IMR-90 (cell line): ENCODE measurements around the gene AKR1E2. TPM values are rescaled to one million over a fixed set of nuclear protein-coding genes. Genes with fewer than 3 reads are reported as not detected.

ENCODE experiments used
- ATAC-seq: fragments of 200-7000 bp; cut with Tn5 transposase; 2 replicates; pipeline ENCODE4 v1.9.1; 2020; ENCODE audit warnings: low read depth, mild to moderate bottlenecking, moderate library complexity
- BruUV-seq: library from RNA; stranded (reverse); fragments of 400-500 nt; replicated peaks from 2 replicates; lab custom pipeline; 2021; lab: Mats Ljungman, UMichigan
- CTCF ChIA-PET: fragments of 300-600 bp; formaldehyde crosslinking; extraction: SDS; loops from one replicate; lab custom pipeline; 2021; ENCODE audit warnings: antibody characterized with exemption; lab: Yijun Ruan, JAX
- POLR2A ChIA-PET: fragments of 300-600 bp; sonication (Branson Sonifier 250); formaldehyde crosslinking; loops from one replicate; lab custom pipeline; 2022; ENCODE audit warnings: antibody characterized with exemption; ENCODE audit not compliant: unreplicated experiment; lab: Charles Lee
- DNase-seq: peaks from one replicate; pipeline ENCODE4 v3.0.0; 2013
- H2AFZ ChIP-seq: replicated peaks from 2 replicates; pipeline ENCODE3; 2013; ENCODE audit warnings: low read length, mild to moderate bottlenecking; ENCODE audit not compliant: poor library complexity
- H2AK5ac ChIP-seq: 2 replicates; pipeline ENCODE4 v1.6.1; 2013; ENCODE audit warnings: low read depth, low read length, inconsistent platforms
- H2AK9ac ChIP-seq: replicated peaks from 2 replicates; pipeline ENCODE3; 2013; ENCODE audit warnings: mild to moderate bottlenecking, low read depth, low read length, moderate library complexity; ENCODE audit not compliant: poor library complexity
- H2BK120ac ChIP-seq: 2 replicates; pipeline ENCODE4 v1.6.1; 2013; ENCODE audit warnings: low read depth, low read length, inconsistent platforms
- H2BK15ac ChIP-seq: 3 replicates; pipeline ENCODE4 v1.6.1; 2013; ENCODE audit warnings: low read depth, low read length, inconsistent platforms
- H2BK20ac ChIP-seq: 2 replicates; pipeline ENCODE4 v1.6.1; 2013; ENCODE audit warnings: low read depth, mild to moderate bottlenecking, inconsistent platforms, low read length, moderate library complexity
- H2BK5ac ChIP-seq: 2 replicates; pipeline ENCODE4 v1.6.1; 2013; ENCODE audit warnings: mild to moderate bottlenecking, low read depth, low read length, inconsistent platforms; ENCODE audit not compliant: poor library complexity, severe bottlenecking
- H3K14ac ChIP-seq: replicated peaks from 2 replicates; pipeline ENCODE4 v1.6.1; 2013; ENCODE audit warnings: low read depth, low read length, inconsistent platforms
- H3K18ac ChIP-seq: 2 replicates; pipeline ENCODE4 v1.6.1; 2013; ENCODE audit warnings: low read depth, low read length, control low read depth
- H3K23ac ChIP-seq: 2 replicates; pipeline ENCODE4 v1.6.1; 2013; ENCODE audit warnings: low read depth, low read length, inconsistent platforms
- H3K27ac ChIP-seq: 2 replicates; pipeline ENCODE4 v1.5.1; 2013; ENCODE audit warnings: mild to moderate bottlenecking, control low read depth, low read length; ENCODE audit not compliant: insufficient read depth
- H3K27me3 ChIP-seq: 2 replicates; pipeline ENCODE4 v1.6.1; 2013; ENCODE audit warnings: low read length; ENCODE audit not compliant: control insufficient read depth, insufficient read depth
- H3K36me3 ChIP-seq: 2 replicates; pipeline ENCODE4 v1.6.1; 2013; ENCODE audit warnings: low read length, mixed read lengths; ENCODE audit not compliant: control insufficient read depth, insufficient read depth
- H3K4ac ChIP-seq: 2 replicates; pipeline ENCODE4 v1.6.1; 2013; ENCODE audit warnings: low read depth, low read length, inconsistent platforms
- H3K4me1 ChIP-seq: 2 replicates; pipeline ENCODE4 v1.6.1; 2013; ENCODE audit warnings: low read length, mixed read lengths; ENCODE audit not compliant: control insufficient read depth, insufficient read depth
- H3K4me2 ChIP-seq: 2 replicates; pipeline ENCODE4 v1.6.1; 2013; ENCODE audit warnings: low read depth, mild to moderate bottlenecking, control low read depth, low read length, moderate library complexity
- H3K4me3 ChIP-seq: 2 replicates; pipeline ENCODE4 v1.5.1; 2013; ENCODE audit warnings: low read depth, mild to moderate bottlenecking, control low read depth, low read length, moderate library complexity; ENCODE audit not compliant: insufficient read depth
- H3K56ac ChIP-seq: 2 replicates; pipeline ENCODE4 v1.6.1; 2013; ENCODE audit warnings: low read length, inconsistent platforms; ENCODE audit not compliant: insufficient read depth; ENCODE audit errors: extremely low read depth
- H3K79me1 ChIP-seq, 2 experiments: 2 replicates each; pipeline ENCODE4 v1.6.1; 2013; ENCODE audit warnings: low read length in 2 of 2, inconsistent platforms in 1 of 2, low read depth in 1 of 2
- H3K9ac ChIP-seq: 2 replicates; pipeline ENCODE4 v1.6.1; 2013; ENCODE audit warnings: low read depth, low read length, control low read depth
- H3K9me1 ChIP-seq: 2 replicates; pipeline ENCODE4 v1.6.1; 2013; ENCODE audit warnings: low read length, inconsistent platforms; ENCODE audit not compliant: insufficient read depth
- H3K9me3 ChIP-seq: 2 replicates; pipeline ENCODE4 v1.6.1; 2013; ENCODE audit warnings: low read length; ENCODE audit not compliant: control insufficient read depth, insufficient read depth
- H4K20me1 ChIP-seq: 2 replicates; pipeline ENCODE4 v1.6.1; 2013; ENCODE audit warnings: low read length, inconsistent platforms; ENCODE audit not compliant: insufficient read depth
- H4K5ac ChIP-seq: 2 replicates; pipeline ENCODE4 v1.6.1; 2013; ENCODE audit warnings: mild to moderate bottlenecking, low read depth, low read length, control low read depth
- H4K8ac ChIP-seq, 2 experiments: 2 replicates each; pipeline ENCODE4 v1.6.1; 2013; ENCODE audit warnings: low read depth in 2 of 2, low read length in 2 of 2, control low read depth in 1 of 2, inconsistent platforms in 1 of 2
- H4K91ac ChIP-seq: 2 replicates; pipeline ENCODE4 v1.6.1; 2013; ENCODE audit warnings: low read depth, low read length, inconsistent platforms; ENCODE audit not compliant: insufficient read depth
- BHLHE40 ChIP-seq: fragments of 150-350 bp; IDR thresholded peaks from 2 replicates; pipeline ENCODE4 v1.6.1; 2016; ENCODE audit warnings: mild to moderate bottlenecking, low read depth, low read length
- CEBPB ChIP-seq: IDR thresholded peaks from 2 replicates; pipeline ENCODE4 v1.6.1; 2012; ENCODE audit warnings: low read depth, low read length, improper control_type of control experiment
- CHD1 ChIP-seq: IDR thresholded peaks from 2 replicates; pipeline ENCODE4 v1.6.1; 2012; ENCODE audit warnings: low read depth, low read length, improper control_type of control experiment
- FOS ChIP-seq: fragments of 150-350 bp; IDR thresholded peaks from 2 replicates; pipeline ENCODE4 v1.6.1; 2016; ENCODE audit warnings: low read depth, low read length
- MAFK ChIP-seq: IDR thresholded peaks from 2 replicates; pipeline ENCODE4 v1.6.1; 2012; ENCODE audit warnings: low read depth, low read length, improper control_type of control experiment
- MAZ ChIP-seq: IDR thresholded peaks from 2 replicates; pipeline ENCODE4 v1.6.1; 2012; ENCODE audit warnings: low read depth, mild to moderate bottlenecking, low read length, improper control_type of control experiment, moderate library complexity, borderline replicate concordance
- MXI1 ChIP-seq: IDR thresholded peaks from 2 replicates; pipeline ENCODE4 v1.6.1; 2012; ENCODE audit warnings: low read depth, mild to moderate bottlenecking, low read length, moderate library complexity, borderline replicate concordance
- NFE2L2 ChIP-seq: fragments of 150-350 bp; IDR thresholded peaks from 2 replicates; pipeline ENCODE4 v1.6.1; 2016; ENCODE audit warnings: low read depth, mild to moderate bottlenecking, low read length
- POLR2A ChIP-seq: IDR thresholded peaks from 2 replicates; pipeline ENCODE4 v1.6.1; 2012; ENCODE audit warnings: mild to moderate bottlenecking, low read depth, low read length
- RAD21 ChIP-seq: IDR thresholded peaks from 2 replicates; pipeline ENCODE4 v1.6.1; 2012; ENCODE audit warnings: low read length, improper control_type of control experiment
- RCOR1 ChIP-seq: IDR thresholded peaks from 2 replicates; pipeline ENCODE4 v1.6.1; 2012; ENCODE audit warnings: mild to moderate bottlenecking, low read length, improper control_type of control experiment; ENCODE audit not compliant: insufficient replicate concordance
- RFX5 ChIP-seq: IDR thresholded peaks from 2 replicates; pipeline ENCODE4 v1.8.0; 2012; ENCODE audit warnings: low read depth, mild to moderate bottlenecking, low read length, moderate library complexity
- WGBS, 2 experiments: methylation state at CpG; one replicate each; pipeline versions ENCODE4 v1.1.5 to v1.1.7; 2013; ENCODE audit warnings: missing lambda C conversion rate in 2 of 2; ENCODE audit not compliant: insufficient read length in 1 of 2; ENCODE audit errors: extremely low coverage in 2 of 2; 5-methylcytosine and 5-hydroxymethylcytosine counted together
- dilution Hi-C: fragments of 300-500 bp; cut with HindIII; formaldehyde crosslinking; loops from one replicate; pipeline ENCODE4 v1.14.3; 2018; ENCODE audit warnings: low sequenced_read_pairs; ENCODE audit not compliant: unreplicated experiment
- in situ Hi-C: fragments of 300-500 bp; cut with MboI; formaldehyde crosslinking; loops from 3 replicates; pipeline ENCODE4 v1.14.3; 2019; ENCODE audit warnings: low sequenced_read_pairs, inconsistent platforms, mixed read lengths
- intact Hi-C: fragments of 100-400 bp; cut with micrococcal nuclease; formaldehyde crosslinking; loops from 2 replicates; pipeline ENCODE4 v1.10.0; 2022
- polyA plus RNA-seq, 3 experiments: library from polyadenylated mRNA; depleted of rRNA; stranded (reverse); fragments of >200 nt; gene quantifications; 2 replicates each; pipeline ENCODE4 v1.2.3, GENCODE V29; 2012; ENCODE audit warnings: low replicate concordance in 1 of 3
- total RNA-seq: library from RNA; depleted of rRNA; stranded (reverse); fragments of >200 nt; gene quantifications from 2 replicates; pipeline ENCODE4 v1.2.3, GENCODE V29; 2012
- TF ChIP-seq, protein P1 (sequence below): fragments of 150-350 bp; IDR thresholded peaks from 2 replicates; pipeline ENCODE4 v1.6.1; 2016; ENCODE audit warnings: low read depth, mild to moderate bottlenecking, low read length, moderate library complexity, borderline replicate concordance
- TF ChIP-seq, protein P2 (sequence below): fragments of 150-350 bp; IDR thresholded peaks from 2 replicates; pipeline ENCODE4 v1.6.1; 2017; ENCODE audit warnings: mild to moderate bottlenecking, antibody characterized with exemption, low read length, low read depth

The AKR1E2 gene
- total and polyA plus RNA-seq, 2 of the 4 experiments (the other 2 are of a cell fraction): 1.2 to 3.4 TPM

DNA sequence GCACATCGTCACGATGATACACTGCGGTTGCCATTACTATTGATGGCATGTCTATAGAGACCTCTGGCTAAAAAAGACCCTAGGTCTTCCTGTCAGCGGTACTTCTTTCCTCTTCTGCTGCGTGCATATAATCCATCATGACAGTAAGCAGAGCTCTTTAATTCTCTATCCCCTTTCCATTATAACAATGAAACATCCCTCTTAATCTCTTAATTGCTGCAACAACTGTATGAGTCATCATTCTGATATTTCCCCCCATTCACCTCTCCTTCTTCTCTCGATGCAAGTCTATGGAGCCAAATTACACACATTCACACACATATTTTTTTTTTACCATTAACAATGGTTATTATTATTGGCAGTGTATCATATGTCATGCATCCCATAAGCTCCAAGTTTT is 45.2 kb upstream of the AKR1E2 start:
- Histone ChIP-seq H3K4me3 (no peak overlapping the region), H3K23ac (no peak overlapping the region), H3K9me1 (peaks cover 4% of the 10 kb centered on the region; the same call in 1 of the 2 replicates), H3K4me1 (peaks cover 3% of the 10 kb centered on the region), H4K91ac (0 out of 2 replicates have a peak overlapping the region, but pooled peaks have one; percentile 5), H3K9me3 (no peaks in the 10 kb centered on the region), H3K4ac (peak overlapping the region; percentile 12; the same call in 1 of the 2 replicates), H2AFZ (no peak overlapping the region), H3K14ac (0 out of 2 replicates have a peak overlapping the region, but pooled peaks have one; percentile 2), H2AK9ac (no peak overlapping the region), H3K9ac (no peak overlapping the region), H4K5ac (peak overlapping the region; percentile 68; the same call in 1 of the 2 replicates), H4K20me1 (no peaks in the 10 kb centered on the region), H3K27ac (no peak overlapping the region), H3K4me2 (no peak overlapping the region), H2BK20ac (peak overlapping the region; percentile 58), H3K27me3 (no peaks in the 10 kb centered on the region), H3K18ac (peak overlapping the region; percentile 9; the same call in 1 of the 2 replicates), H2AK5ac (peak overlapping the region; percentile 37; the same call in 1 of the 2 replicates), H2BK15ac (peak overlapping the region; percentile 69; the same call in 2 of the 3 replicates), H3K56ac (no peak overlapping the region), H3K36me3 (no peaks in the 10 kb centered on the region), H4K8ac (peak overlapping the region in 1 of 2 experiments; percentile 16; a peak in 1 of 4 replicates), H2BK120ac (peak overlapping the region; percentile 45; the same call in 1 of the 2 replicates), H3K79me1 (no peaks in the 10 kb centered on the region), H2BK5ac (no peak overlapping the region)
- ATAC-seq (no peak), DNase-seq (peak; percentile 45)
- no TSS peak for BruUV-seq
- no peak for TF ChIP-seq BHLHE40
- no peak for TF ChIP-seq RAD21
- TF ChIP-seq NFE2L2: no peak
- no peak for TF ChIP-seq MAFK
- TF ChIP-seq, protein P1, sequence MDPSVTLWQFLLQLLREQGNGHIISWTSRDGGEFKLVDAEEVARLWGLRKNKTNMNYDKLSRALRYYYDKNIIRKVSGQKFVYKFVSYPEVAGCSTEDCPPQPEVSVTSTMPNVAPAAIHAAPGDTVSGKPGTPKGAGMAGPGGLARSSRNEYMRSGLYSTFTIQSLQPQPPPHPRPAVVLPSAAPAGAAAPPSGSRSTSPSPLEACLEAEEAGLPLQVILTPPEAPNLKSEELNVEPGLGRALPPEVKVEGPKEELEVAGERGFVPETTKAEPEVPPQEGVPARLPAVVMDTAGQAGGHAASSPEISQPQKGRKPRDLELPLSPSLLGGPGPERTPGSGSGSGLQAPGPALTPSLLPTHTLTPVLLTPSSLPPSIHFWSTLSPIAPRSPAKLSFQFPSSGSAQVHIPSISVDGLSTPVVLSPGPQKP: no peak
- no peak for TF ChIP-seq RFX5
- TF ChIP-seq RCOR1: no peak
- peak; percentile 41; the same call in 1 of the 2 replicates for TF ChIP-seq CEBPB
- TF ChIP-seq MAZ: no peak
- TF ChIP-seq MXI1: no peak
- TF ChIP-seq FOS: peak; percentile 64; the same call in 1 of the 2 replicates
- TF ChIP-seq, protein P2, sequence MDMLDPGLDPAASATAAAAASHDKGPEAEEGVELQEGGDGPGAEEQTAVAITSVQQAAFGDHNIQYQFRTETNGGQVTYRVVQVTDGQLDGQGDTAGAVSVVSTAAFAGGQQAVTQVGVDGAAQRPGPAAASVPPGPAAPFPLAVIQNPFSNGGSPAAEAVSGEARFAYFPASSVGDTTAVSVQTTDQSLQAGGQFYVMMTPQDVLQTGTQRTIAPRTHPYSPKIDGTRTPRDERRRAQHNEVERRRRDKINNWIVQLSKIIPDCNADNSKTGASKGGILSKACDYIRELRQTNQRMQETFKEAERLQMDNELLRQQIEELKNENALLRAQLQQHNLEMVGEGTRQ: no peak
- TF ChIP-seq POLR2A: no peak
- TF ChIP-seq CHD1: no peak
- in situ Hi-C loops (no loop called here), dilution Hi-C loops (no loop called here), intact Hi-C loops (no loop called here)
- ChIA-PET CTCF (interaction anchor here (0.7 to 1.0 kb wide), 2 partner anchors 10 to 250 kb away, joined by 3 read pairs; no protein-coding TSS in a partner anchor), POLR2A (no interaction called here)
- WGBS, 2 experiments: 70% methylated on average over 4 of the region's 6 CpGs; no CpG with 5 or more reads in 1 of the 2 experiments
